HepG2 (cell line): Measurements from ENCODE around the gene BPGM. TPM values are rescaled to one million over a fixed set of nuclear protein-coding genes. Genes with fewer than 3 reads are reported as not detected.

Source experiments
- ATAC-seq: fragments of 200-7000 bp; cut with Tn5 transposase; 3 replicates; pipeline ENCODE4 v1.9.1; 2020; ENCODE audit warnings: mild to moderate bottlenecking, moderate library complexity
- BruUV-seq: library from RNA; stranded (reverse); fragments of 400-500 nt; replicated peaks from 2 replicates; lab custom pipeline; 2021; lab: Mats Ljungman, UMichigan
- CTCF ChIA-PET: fragments of 300-600 bp; formaldehyde crosslinking; extraction: SDS; loops from one replicate; lab custom pipeline; 2021; ENCODE audit warnings: low total read pairs, inconsistent platforms, low intra/inter-chr PET ratio; lab: Yijun Ruan, JAX
- POLR2A ChIA-PET: fragments of 350-600 bp; sonication (Branson Sonifier 250); formaldehyde crosslinking; loops from one replicate; lab custom pipeline; 2020; ENCODE audit warnings: antibody characterized with exemption, inconsistent platforms; lab: Yijun Ruan, JAX
- DNase-seq: peaks from one replicate; pipeline ENCODE4 v3.0.0-alpha.2; 2015; ENCODE audit warnings: low spot score
- FAIRE-seq: peaks from 3 replicates; lab custom pipeline; 2011; peaks lifted over from hg19 to GRCh38; lab: Jason Lieb, UNC
- H2AFZ ChIP-seq: one replicate; pipeline ENCODE4 v1.6.1; 2011; ENCODE audit warnings: low read length, inconsistent platforms
- H3K27ac ChIP-seq: fragments of 300-600 bp; 3 replicates; pipeline ENCODE4 v1.8.0; 2011; ENCODE audit warnings: mixed run types, mild to moderate bottlenecking, mixed read lengths, low read length, inconsistent platforms; ENCODE audit not compliant: insufficient read depth; ENCODE audit errors: extremely low read length
- H3K27me3 ChIP-seq, 2 experiments: fragments of 200-600 bp in 1 of 2; 2 replicates in 1 of 2; 3 replicates in 1 of 2; pipeline versions ENCODE4 v1.6.0 to v1.8.0; 2011; ENCODE audit warnings: low read length in 2 of 2, mild to moderate bottlenecking in 2 of 2, moderate library complexity in 2 of 2, inconsistent platforms in 1 of 2; ENCODE audit not compliant: insufficient read depth in 2 of 2, control insufficient read depth in 1 of 2
- H3K36me3 ChIP-seq, 2 experiments: fragments of 200-600 bp in 1 of 2; replicated peaks in 1 of 2; 2 replicates in 1 of 2; 3 replicates in 1 of 2; pipeline versions ENCODE4 v1.5.1 to v1.8.0; 2011; ENCODE audit warnings: low read length in 2 of 2, inconsistent platforms in 1 of 2; ENCODE audit not compliant: insufficient read depth in 2 of 2, control insufficient read depth in 1 of 2
- H3K4me1 ChIP-seq: 2 replicates; pipeline ENCODE4 v1.5.1; 2012; ENCODE audit warnings: low read length, inconsistent platforms; ENCODE audit not compliant: insufficient read depth
- H3K4me2 ChIP-seq: 2 replicates; pipeline ENCODE4 v1.6.0; 2011; ENCODE audit warnings: low read depth, low read length, inconsistent platforms
- H3K4me3 ChIP-seq, 3 experiments: fragments of 200-600 bp in 1 of 3; sonication (generic), shearing (Covaris generic) in 1 of 3; replicated peaks in 1 of 3; 2 replicates each; pipeline ENCODE4 v1.5.1; 2011 to 2016; ENCODE audit warnings: low read length in 3 of 3, inconsistent platforms in 2 of 3, low read depth in 2 of 3, mild to moderate bottlenecking in 2 of 3, control low read depth in 1 of 3, mixed read lengths in 1 of 3; ENCODE audit not compliant: insufficient read depth in 1 of 3
- H3K79me2 ChIP-seq: one replicate; pipeline ENCODE4 v1.6.1; 2011; ENCODE audit warnings: low read length, inconsistent platforms; ENCODE audit not compliant: insufficient read depth
- H3K9ac ChIP-seq: 2 replicates; pipeline ENCODE4 v1.6.0; 2011; ENCODE audit warnings: mild to moderate bottlenecking, low read depth, low read length, inconsistent platforms; ENCODE audit not compliant: insufficient read depth
- H3K9me3 ChIP-seq: 2 replicates; pipeline ENCODE4 v1.5.1; 2012; ENCODE audit warnings: mild to moderate bottlenecking, low read length
- H4K20me1 ChIP-seq: 2 replicates; pipeline ENCODE4 v1.6.0; 2011; ENCODE audit warnings: inconsistent platforms, mild to moderate bottlenecking, low read length, moderate library complexity; ENCODE audit not compliant: insufficient read depth
- CBX1 ChIP-seq: IDR thresholded peaks from one replicate; pipeline ENCODE4 v1.6.1; 2016; ENCODE audit warnings: antibody characterized with exemption, low read depth
- FOXC1 ChIP-seq: sonication (generic); formaldehyde crosslinking; IDR thresholded peaks from 2 replicates; pipeline ENCODE4 v1.8.0; 2022; ENCODE audit warnings: mild to moderate bottlenecking, missing genetic modification reagents, borderline replicate concordance
- NFYB ChIP-seq: sonication (generic); formaldehyde crosslinking; IDR thresholded peaks from 2 replicates; pipeline ENCODE4 v1.4.0; 2020; ENCODE audit warnings: missing genetic modification reagents
- ZMAT3 ChIP-seq: sonication (generic); formaldehyde crosslinking; conservative IDR thresholded peaks from 2 replicates; pipeline ENCODE4 v1.7.0; 2021; ENCODE audit warnings: missing genetic modification reagents
- ZNF746 ChIP-seq: sonication (generic); formaldehyde crosslinking; IDR thresholded peaks from 2 replicates; pipeline ENCODE4 v1.8.0; 2022; ENCODE audit warnings: mild to moderate bottlenecking, missing genetic modification reagents
- WGBS: methylation state at CpG from one replicate; pipeline ENCODE4 v1.1.6; 2017; ENCODE audit warnings: low lambda C conversion rate; 5-methylcytosine and 5-hydroxymethylcytosine counted together
- in situ Hi-C: cut with HindIII; loops from 2 replicates; pipeline ENCODE4 v1.10.0; 2017; ENCODE audit warnings: low pct_unique_long_range_greater_than_20kb; ENCODE audit not compliant: extremely low pct_ligation_motif_present
- intact Hi-C: fragments of 100-400 bp; cut with micrococcal nuclease; formaldehyde crosslinking; loops from one replicate; pipeline ENCODE4 v1.10.0; 2022; ENCODE audit not compliant: unreplicated experiment
- polyA plus RNA-seq, 8 experiments: library from polyadenylated mRNA; depleted of rRNA in 3 of 8; stranded (reverse) in 7 of 8; unstranded in 1 of 8; fragments of >200 nt; fragmentation: Illumina TruSeq in 4 of 8; extraction: Trizol in 4 of 8; gene quantifications; 2 replicates each; pipeline versions ENCODE4 v1.2.1 to v1.2.3, GENCODE V29; 2011 to 2016; ENCODE audit warnings: low read depth in 4 of 8, missing spikeins in 1 of 8, mixed read lengths in 1 of 8; ENCODE audit not compliant: insufficient read depth in 1 of 8
- total RNA-seq, 5 experiments: library from RNA; depleted of rRNA; stranded (reverse); fragments of >200 nt; fragmentation: Illumina TruSeq; extraction: Trizol; gene quantifications; 2 replicates each; pipeline ENCODE4 v1.2.3, GENCODE V29; 2016; ENCODE audit warnings: low read depth in 1 of 5
- TF ChIP-seq, protein P1 (sequence below): sonication (generic); formaldehyde crosslinking; IDR thresholded peaks from 2 replicates; pipeline ENCODE4 v1.4.0; 2020; ENCODE audit warnings: missing genetic modification reagents
- TF ChIP-seq, protein P2 (sequence below): IDR thresholded peaks from 2 replicates; pipeline ENCODE4 v1.6.1; 2016; ENCODE audit warnings: mild to moderate bottlenecking
- TF ChIP-seq, protein P3 (sequence below): sonication (generic); formaldehyde crosslinking; IDR thresholded peaks from 2 replicates; pipeline ENCODE4 v1.5.0; 2020; ENCODE audit warnings: mild to moderate bottlenecking, missing genetic modification reagents, moderate library complexity

Gene BPGM
- total and polyA plus RNA-seq, 2 of the 13 experiments (the other 11 are each of a cell fraction or from before 2014, with no cell fraction given): 4.0 to 7.5 TPM

DNA sequence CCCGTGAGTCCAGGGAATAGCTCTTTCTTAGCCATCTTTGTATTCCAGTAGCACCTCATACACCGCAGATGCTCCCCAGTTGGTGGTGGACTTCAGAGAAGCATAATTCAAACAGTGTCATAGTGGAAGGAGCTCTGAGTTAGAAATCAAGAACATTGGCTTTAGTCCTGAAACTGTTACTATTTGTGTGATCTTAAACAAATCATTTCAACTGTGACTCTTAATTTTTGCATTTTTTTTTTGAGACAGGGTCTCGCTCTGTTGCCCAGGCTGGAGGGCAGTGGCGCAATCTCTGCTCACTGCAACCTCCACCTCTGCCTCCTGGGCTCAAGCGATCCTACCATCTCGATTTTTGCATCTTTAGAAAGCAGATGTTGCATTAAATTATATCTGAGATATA, 1.8 kb downstream of the BPGM start:
- no peak overlapping the region for H3K4me2 ChIP-seq
- DNase-seq (no peak), ATAC-seq (no peak), FAIRE-seq (no peak)
- no peak overlapping the region for H2AFZ ChIP-seq
- no peaks in the 10 kb centered on the region for H4K20me1 ChIP-seq
- no peaks in the 10 kb centered on the region; a peak in 1 of 5 replicates for H3K27me3 ChIP-seq
- intact Hi-C loops: loop anchor here (5.0 kb wide), 2 partner anchors 54 to 244 kb away; no protein-coding TSS in a partner anchor
- BruUV-seq: no TSS peak
- H3K36me3 ChIP-seq: no peaks in the 10 kb centered on the region
- ChIA-PET POLR2A (no interaction called here), CTCF (no interaction called here)
- WGBS: 91% methylated on average over 6 of the region's 6 CpGs
- no peaks in the 10 kb centered on the region for H3K79me2 ChIP-seq
- no peak overlapping the region for H3K9ac ChIP-seq
- H3K27ac ChIP-seq: no peak overlapping the region
- H3K9me3 ChIP-seq: no peaks in the 10 kb centered on the region
- H3K4me1 ChIP-seq: peaks cover 13% of the 10 kb centered on the region
- no peak overlapping the region for H3K4me3 ChIP-seq
- TF ChIP-seq ZNF746 (CRISPR knock-in tag) (no peak), FOXC1 (CRISPR knock-in tag) (no peak), ZMAT3 (no peak), CBX1 (no peak), NFYB (no peak)
- TF ChIP-seq, protein P1, sequence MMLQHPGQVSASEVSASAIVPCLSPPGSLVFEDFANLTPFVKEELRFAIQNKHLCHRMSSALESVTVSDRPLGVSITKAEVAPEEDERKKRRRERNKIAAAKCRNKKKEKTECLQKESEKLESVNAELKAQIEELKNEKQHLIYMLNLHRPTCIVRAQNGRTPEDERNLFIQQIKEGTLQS (CRISPR knock-in tag): no peak
- TF ChIP-seq, protein P2, sequence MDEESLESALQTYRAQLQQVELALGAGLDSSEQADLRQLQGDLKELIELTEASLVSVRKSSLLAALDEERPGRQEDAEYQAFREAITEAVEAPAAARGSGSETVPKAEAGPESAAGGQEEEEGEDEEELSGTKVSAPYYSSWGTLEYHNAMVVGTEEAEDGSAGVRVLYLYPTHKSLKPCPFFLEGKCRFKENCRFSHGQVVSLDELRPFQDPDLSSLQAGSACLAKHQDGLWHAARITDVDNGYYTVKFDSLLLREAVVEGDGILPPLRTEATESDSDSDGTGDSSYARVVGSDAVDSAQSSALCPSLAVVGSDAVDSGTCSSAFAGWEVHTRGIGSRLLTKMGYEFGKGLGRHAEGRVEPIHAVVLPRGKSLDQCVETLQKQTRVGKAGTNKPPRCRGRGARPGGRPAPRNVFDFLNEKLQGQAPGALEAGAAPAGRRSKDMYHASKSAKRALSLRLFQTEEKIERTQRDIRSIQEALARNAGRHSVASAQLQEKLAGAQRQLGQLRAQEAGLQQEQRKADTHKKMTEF (CRISPR knock-in tag): no peak
- TF ChIP-seq, protein P3, sequence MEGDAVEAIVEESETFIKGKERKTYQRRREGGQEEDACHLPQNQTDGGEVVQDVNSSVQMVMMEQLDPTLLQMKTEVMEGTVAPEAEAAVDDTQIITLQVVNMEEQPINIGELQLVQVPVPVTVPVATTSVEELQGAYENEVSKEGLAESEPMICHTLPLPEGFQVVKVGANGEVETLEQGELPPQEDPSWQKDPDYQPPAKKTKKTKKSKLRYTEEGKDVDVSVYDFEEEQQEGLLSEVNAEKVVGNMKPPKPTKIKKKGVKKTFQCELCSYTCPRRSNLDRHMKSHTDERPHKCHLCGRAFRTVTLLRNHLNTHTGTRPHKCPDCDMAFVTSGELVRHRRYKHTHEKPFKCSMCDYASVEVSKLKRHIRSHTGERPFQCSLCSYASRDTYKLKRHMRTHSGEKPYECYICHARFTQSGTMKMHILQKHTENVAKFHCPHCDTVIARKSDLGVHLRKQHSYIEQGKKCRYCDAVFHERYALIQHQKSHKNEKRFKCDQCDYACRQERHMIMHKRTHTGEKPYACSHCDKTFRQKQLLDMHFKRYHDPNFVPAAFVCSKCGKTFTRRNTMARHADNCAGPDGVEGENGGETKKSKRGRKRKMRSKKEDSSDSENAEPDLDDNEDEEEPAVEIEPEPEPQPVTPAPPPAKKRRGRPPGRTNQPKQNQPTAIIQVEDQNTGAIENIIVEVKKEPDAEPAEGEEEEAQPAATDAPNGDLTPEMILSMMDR (CRISPR knock-in tag): no peak
- in situ Hi-C loops: no loop called here
